WTC11 (cell line): ENCODE results near the gene PPP6R3. TPM values are rescaled to one million over a fixed set of nuclear protein-coding genes. Genes with fewer than 3 reads are reported as not detected.

Source experiments
- ATAC-seq: fragments of 200-7000 bp; cut with Tn5 transposase; 2 replicates; pipeline ENCODE4 v1.10.0; 2021; ENCODE audit warnings: mild to moderate bottlenecking, moderate library complexity
- CTCF ChIA-PET: fragments of 300-600 bp; sonication (Branson Sonifier 250); formaldehyde crosslinking; loops from one replicate; lab custom pipeline; 2021; ENCODE audit warnings: antibody characterized with exemption; lab: Charles Lee
- POLR2A ChIA-PET: fragments of 350-600 bp; sonication (Branson Sonifier 250); formaldehyde crosslinking; loops from one replicate; lab custom pipeline; 2021; ENCODE audit warnings: antibody characterized with exemption; lab: Charles Lee
- DNase-seq: peaks from one replicate; pipeline ENCODE4 v3.0.0; 2021; ENCODE audit warnings: low spot score
- H3K27ac Mint-ChIP-seq: 2 replicates; pipeline ENCODE4 v1.8.0; 2021; ENCODE audit warnings: mixed read lengths
- H3K27me3 Mint-ChIP-seq: 2 replicates; pipeline ENCODE4 v1.8.0; 2021; ENCODE audit warnings: low read depth, mild to moderate bottlenecking, moderate library complexity, mixed read lengths
- H3K36me3 Mint-ChIP-seq: 2 replicates; pipeline ENCODE4 v1.8.0; 2021; ENCODE audit warnings: mixed read lengths
- H3K4me1 Mint-ChIP-seq: 2 replicates; pipeline ENCODE4 v1.8.0; 2022; ENCODE audit warnings: mixed read lengths
- H3K4me3 Mint-ChIP-seq: 2 replicates; pipeline ENCODE4 v1.8.0; 2021; ENCODE audit warnings: mild to moderate bottlenecking, moderate library complexity, mixed read lengths
- H3K9me3 Mint-ChIP-seq: 2 replicates; pipeline ENCODE4 v1.8.0; 2021; ENCODE audit warnings: mixed read lengths
- AR ChIP-seq: fragments of 250-450 bp; sonication (Bioruptor Pico); IDR thresholded peaks from 2 replicates; pipeline ENCODE4 v1.9.0; 2021; ENCODE audit warnings: mild to moderate bottlenecking
- CBFB ChIP-seq: sonication (generic); formaldehyde crosslinking; IDR thresholded peaks from 2 replicates; pipeline ENCODE4 v1.8.1; 2022; ENCODE audit warnings: mild to moderate bottlenecking, low read depth, missing genetic modification reagents
- CTCF ChIP-seq: fragments of 200-600 bp; IDR thresholded peaks from 2 replicates; pipeline ENCODE4 v1.8.0; 2022; ENCODE audit warnings: antibody characterized with exemption
- E2F1 ChIP-seq: sonication (generic); formaldehyde crosslinking; IDR thresholded peaks from 2 replicates; pipeline ENCODE4 v1.8.0; 2022; ENCODE audit warnings: mild to moderate bottlenecking, missing genetic modification reagents
- FOXP1 ChIP-seq: sonication (generic); formaldehyde crosslinking; IDR thresholded peaks from 2 replicates; pipeline ENCODE4 v1.8.0; 2022; ENCODE audit warnings: missing genetic modification reagents, mild to moderate bottlenecking, moderate library complexity, borderline replicate concordance
- GTF2I ChIP-seq: fragments of 250-450 bp; sonication (Bioruptor Pico); conservative IDR thresholded peaks from 2 replicates; pipeline ENCODE4 v1.4.0; 2021; ENCODE audit warnings: mild to moderate bottlenecking
- HMGXB4 ChIP-seq: sonication (generic); formaldehyde crosslinking; IDR thresholded peaks from 2 replicates; pipeline ENCODE4 v1.8.1; 2023; ENCODE audit warnings: mild to moderate bottlenecking, moderate library complexity, missing genetic modification reagents
- JAZF1 ChIP-seq: fragments of 250-450 bp; sonication (Bioruptor Pico); IDR thresholded peaks from 2 replicates; pipeline ENCODE4 v1.9.0; 2021; ENCODE audit warnings: moderate library complexity, mild to moderate bottlenecking, inconsistent platforms
- KAT7 ChIP-seq: sonication (generic); formaldehyde crosslinking; IDR thresholded peaks from 2 replicates; pipeline ENCODE4 v1.8.1; 2023; ENCODE audit warnings: missing genetic modification reagents, mild to moderate bottlenecking, borderline replicate concordance
- MAX ChIP-seq: sonication (generic); formaldehyde crosslinking; IDR thresholded peaks from 2 replicates; pipeline ENCODE4 v1.8.0; 2022; ENCODE audit warnings: mild to moderate bottlenecking, missing genetic modification reagents
- OVOL2 ChIP-seq: fragments of 250-450 bp; sonication (Bioruptor Pico); IDR thresholded peaks from 2 replicates; pipeline ENCODE4 v1.9.0; 2021; ENCODE audit warnings: mild to moderate bottlenecking, borderline replicate concordance
- ZBTB21 ChIP-seq: sonication (generic); formaldehyde crosslinking; IDR thresholded peaks from 2 replicates; pipeline ENCODE4 v1.8.1; 2023; ENCODE audit warnings: mild to moderate bottlenecking, missing genetic modification reagents, borderline replicate concordance
- ZMAT4 ChIP-seq: fragments of 250-450 bp; sonication (Bioruptor Pico); IDR thresholded peaks from 2 replicates; pipeline ENCODE4 v1.9.0; 2021; ENCODE audit warnings: mild to moderate bottlenecking
- ZNF121 ChIP-seq: sonication (generic); formaldehyde crosslinking; IDR thresholded peaks from 2 replicates; pipeline ENCODE4 v1.8.0; 2023; ENCODE audit warnings: missing genetic modification reagents
- ZNF219 ChIP-seq: sonication (generic); formaldehyde crosslinking; IDR thresholded peaks from 2 replicates; pipeline ENCODE4 v1.8.0; 2023; ENCODE audit warnings: missing genetic modification reagents, mild to moderate bottlenecking, borderline replicate concordance
- ZNF232 ChIP-seq: sonication (generic); formaldehyde crosslinking; IDR thresholded peaks from 2 replicates; pipeline ENCODE4 v1.8.0; 2022; ENCODE audit warnings: mild to moderate bottlenecking, missing genetic modification reagents
- ZNF263 ChIP-seq: sonication (generic); formaldehyde crosslinking; IDR thresholded peaks from 2 replicates; pipeline ENCODE4 v1.8.1; 2022; ENCODE audit warnings: low read depth, mild to moderate bottlenecking, moderate library complexity, missing genetic modification reagents
- ZNF425 ChIP-seq: fragments of 250-450 bp; sonication (Bioruptor Pico); conservative IDR thresholded peaks from 2 replicates; pipeline ENCODE4 v1.9.0; 2021; ENCODE audit warnings: mild to moderate bottlenecking
- ZSCAN18 ChIP-seq: fragments of 250-450 bp; sonication (Bioruptor Pico); IDR thresholded peaks from 2 replicates; pipeline ENCODE4 v2.1.2; 2022; ENCODE audit warnings: mild to moderate bottlenecking, moderate library complexity
- total RNA-seq: library from RNA; stranded (reverse); gene quantifications from 3 replicates; pipeline ENCODE4 v1.2.3, GENCODE V29; 2021

PPP6R3 gene
- total RNA-seq, 1 experiment from 2014 or later = 138 TPM

- no peak overlapping the region for H3K27ac Mint-ChIP-seq
- DNase-seq = no peak
- no peak overlapping the region for H3K4me3 Mint-ChIP-seq
- H3K36me3 Mint-ChIP-seq = peaks cover 44% of the 10 kb centered on the region
- ChIA-PET CTCF (interaction anchor here (0.9 to 2.6 kb wide), 6 partner anchors 65 to 365 kb away, joined by 3 to 14 read pairs (median 4); no protein-coding TSS in a partner anchor), POLR2A (no interaction called here)
- no peaks in the 10 kb centered on the region for H3K27me3 Mint-ChIP-seq
- ATAC-seq = no peak
- no peaks in the 10 kb centered on the region for H3K9me3 Mint-ChIP-seq
- no peak for TF ChIP-seq HMGXB4
- H3K4me1 Mint-ChIP-seq = no peaks in the 10 kb centered on the region
Observed at GRCh38 chr11:68584991-68585524, 124.5 kb downstream of the PPP6R3 start.

GRCh38 chr11:68589547-68590216 lies 129.1 kb downstream of the PPP6R3 start:
- Mint-ChIP-seq H3K4me1 (no peaks in the 10 kb centered on the region), H3K9me3 (no peaks in the 10 kb centered on the region), H3K27ac (no peak overlapping the region), H3K4me3 (no peak overlapping the region), H3K36me3 (peaks cover 56% of the 10 kb centered on the region), H3K27me3 (no peaks in the 10 kb centered on the region)
- no peak for ATAC-seq
- TF ChIP-seq ZNF425 (CRISPR knock-in tag) = no peak
- no peak for TF ChIP-seq MAX (CRISPR knock-in tag)
- TF ChIP-seq ZBTB21 (CRISPR knock-in tag) = no peak
- ChIA-PET POLR2A (no interaction called here), CTCF (no interaction called here)
- no peak for DNase-seq

- peaks cover 62% of the 10 kb centered on the region for H3K36me3 Mint-ChIP-seq
- no peak overlapping the region for H3K4me3 Mint-ChIP-seq
- TF ChIP-seq ZNF232 (CRISPR knock-in tag) (no peak), ZMAT4 (no peak), CTCF (no peak), ZNF219 (CRISPR knock-in tag) (no peak), ZSCAN18 (CRISPR knock-in tag) (no peak), ZNF121 (CRISPR knock-in tag) (no peak), ZNF263 (CRISPR knock-in tag) (no peak), GTF2I (no peak), E2F1 (CRISPR knock-in tag) (no peak), OVOL2 (CRISPR knock-in tag) (no peak), FOXP1 (CRISPR knock-in tag) (no peak), JAZF1 (no peak), CBFB (CRISPR knock-in tag) (no peak), AR (CRISPR knock-in tag) (no peak), KAT7 (CRISPR knock-in tag) (no peak)
Observed at GRCh38 chr11:68591719-68592118, 131.2 kb downstream of the PPP6R3 start.

More at GRCh38 chr11:68591719-68592118, 131.2 kb downstream of the PPP6R3 start:
- H3K27me3 Mint-ChIP-seq = no peaks in the 10 kb centered on the region
- POLR2A ChIA-PET = no interaction called here
- no peak overlapping the region for H3K27ac Mint-ChIP-seq
- no peak for ATAC-seq
- no peaks in the 10 kb centered on the region for H3K4me1 Mint-ChIP-seq
- CTCF ChIA-PET = no interaction called here
- no peaks in the 10 kb centered on the region for H3K9me3 Mint-ChIP-seq
- no peak for DNase-seq
